Tibial nerve (tissue), 4 donors: ENCODE data around the gene TMX2. TPM values are rescaled to one million over a fixed set of nuclear protein-coding genes. Genes with fewer than 3 reads are reported as not detected.

Experiments used
- DNase-seq, 2 donors: peaks; one replicate each; pipeline ENCODE4 v3.0.0-alpha.2; 2019; ENCODE audit warnings: low spot score in 2 of 2
- H3K27ac ChIP-seq, 4 donors: fragments of 200-600 bp; sonication (generic) in 3 of 4; one replicate each; pipeline ENCODE4 v1.5.1; 2017 to 2019; ENCODE audit warnings: mild to moderate bottlenecking in 1 of 4
- H3K27me3 ChIP-seq, 2 donors: fragments of 200-600 bp; sonication (generic) in 1 of 2; one replicate each; pipeline versions ENCODE4 v1.5.1 to v1.6.0; 2017 to 2019
- H3K36me3 ChIP-seq, 3 donors: fragments of 200-600 bp; sonication (generic); one replicate each; pipeline ENCODE4 v1.5.1; 2018 to 2019
- H3K4me1 ChIP-seq, 4 donors: fragments of 200-600 bp; sonication (generic) in 3 of 4; one replicate each; pipeline ENCODE4 v1.5.1; 2017 to 2019
- H3K4me3 ChIP-seq, 4 donors: fragments of 200-600 bp; sonication (generic) in 3 of 4; one replicate each; pipeline ENCODE4 v1.5.1; 2017 to 2019; ENCODE audit warnings: mild to moderate bottlenecking in 1 of 4, moderate library complexity in 1 of 4
- H3K9me3 ChIP-seq, 4 donors: fragments of 200-600 bp; sonication (generic) in 3 of 4; one replicate each; pipeline ENCODE4 v1.5.1; 2017 to 2019
- CTCF ChIP-seq, 5 experiments: fragments of 200-600 bp in 3 of 5; fragments of 450-650 bp in 2 of 5; sonication (generic) in 3 of 5; IDR thresholded peaks; one replicate each; pipeline ENCODE4 v1.5.1; 2016 to 2019; ENCODE audit warnings: antibody characterized with exemption in 5 of 5, mild to moderate bottlenecking in 3 of 5, moderate library complexity in 2 of 5
- EP300 ChIP-seq, 2 donors: sonication (generic); formaldehyde crosslinking; IDR thresholded peaks; one replicate each; pipeline ENCODE4 v1.6.1; 2017; ENCODE audit warnings: antibody characterized with exemption in 2 of 2, mild to moderate bottlenecking in 1 of 2
- POLR2A ChIP-seq, 2 donors: fragments of 450-650 bp; IDR thresholded peaks; one replicate each; pipeline ENCODE4 v1.6.1; 2017; ENCODE audit warnings: antibody characterized with exemption in 2 of 2, mild to moderate bottlenecking in 2 of 2, moderate library complexity in 2 of 2
- WGBS, 2 donors: methylation state at CpG; one replicate each; pipeline ENCODE4 v1.1.5; 2018; 5-methylcytosine and 5-hydroxymethylcytosine counted together
- total RNA-seq, 4 donors: library from RNA; depleted of rRNA; stranded (reverse); fragments of >200 nt; gene quantifications; one replicate each; pipeline ENCODE4 v1.1.0, GENCODE V29; 2016

Gene TMX2
- total RNA-seq, 4 donors from 2014 or later = 54.3 to 89.4 (median 71.7) TPM

GRCh38 chr11:57667736-57668433, 44.5 kb upstream of the TMX2 start, which contains the start of gene ZDHHC5:
Gene ZDHHC5 (plus strand): TSS chr11:57668114. CDS start chr11:57673091, 4,977 bp downstream.
- peak within 1 kb of the TSS; percentile 97 to 99 (median 98) for H3K27ac ChIP-seq
- TF ChIP-seq CTCF (IDR thresholded peaks at IDR 0.05) (peak; percentile 52 to 81 (median 66)), EP300 (IDR thresholded peaks at IDR 0.05) (peak in 1 of 2 donors; percentile 55), POLR2A (IDR thresholded peaks at IDR 0.05) (peak; percentile 34 to 72)
- peak within 1 kb of the TSS; percentile 57 to 89 (median 86) for H3K4me3 ChIP-seq
- DNase-seq = peak; percentile 97
- no peaks in the 10 kb centered on the region for H3K27me3 ChIP-seq
- 0 to 1% methylated on average over 30 to 58 of the region's 96 CpGs for WGBS, 2 donors
- H3K36me3 ChIP-seq = peaks cover 0 to 16% (median 6%) of the 10 kb centered on the region in 3 donors
- no peaks in the 10 kb centered on the region for H3K9me3 ChIP-seq
- peaks cover 0 to 44% (median 21%) of the 10 kb centered on the region in 4 donors for H3K4me1 ChIP-seq

GRCh38 chr11:57668434-57668782, 44.0 kb upstream of the TMX2 start:
- TF ChIP-seq CTCF (IDR thresholded peaks at IDR 0.05) = no peak
- TF ChIP-seq POLR2A (IDR thresholded peaks at IDR 0.05) = no peak
- no peak for TF ChIP-seq EP300 (IDR thresholded peaks at IDR 0.05)
- peaks cover 0 to 17% (median 6%) of the 10 kb centered on the region in 3 donors for H3K36me3 ChIP-seq
- H3K4me3 ChIP-seq = peak overlapping the region; percentile 57 to 89 (median 86)
- DNase-seq = no peak
- H3K9me3 ChIP-seq = no peaks in the 10 kb centered on the region
- H3K27me3 ChIP-seq = no peaks in the 10 kb centered on the region
- H3K4me1 ChIP-seq = peaks cover 0 to 44% (median 21%) of the 10 kb centered on the region in 4 donors
- WGBS, 2 donors = 0 to 2% methylated on average over 20 to 27 of the region's 31 CpGs
- peak overlapping the region; percentile 97 to 99 (median 98) for H3K27ac ChIP-seq

GRCh38 chr11:57674251-57674650, 38.1 kb upstream of the TMX2 start:
- Histone ChIP-seq H3K36me3 (peaks cover 4 to 60% (median 6%) of the 10 kb centered on the region in 3 donors), H3K9me3 (no peaks in the 10 kb centered on the region), H3K4me1 (peaks cover 0 to 52% (median 17%) of the 10 kb centered on the region in 4 donors), H3K4me3 (no peak overlapping the region), H3K27ac (no peak overlapping the region), H3K27me3 (no peaks in the 10 kb centered on the region)
- TF ChIP-seq CTCF (IDR thresholded peaks at IDR 0.05) (no peak), EP300 (IDR thresholded peaks at IDR 0.05) (no peak), POLR2A (IDR thresholded peaks at IDR 0.05) (no peak)
- DNase-seq = no peak

- Histone ChIP-seq H3K36me3 (peaks cover 4 to 60% (median 6%) of the 10 kb centered on the region in 3 donors), H3K4me1 (peaks cover 0 to 52% (median 10%) of the 10 kb centered on the region in 4 donors), H3K27ac (no peak overlapping the region), H3K27me3 (no peaks in the 10 kb centered on the region), H3K4me3 (no peak overlapping the region), H3K9me3 (no peaks in the 10 kb centered on the region)
- 68 to 81% methylated on average over 3 of the region's 3 CpGs for WGBS, 2 donors
- DNase-seq = no peak
- TF ChIP-seq EP300 (IDR thresholded peaks at IDR 0.05) = no peak
- TF ChIP-seq POLR2A (IDR thresholded peaks at IDR 0.05) = no peak
- no peak for TF ChIP-seq CTCF (IDR thresholded peaks at IDR 0.05)
These were observed 37.0 kb upstream of the TMX2 start for GRCh38 chr11:57675176-57675941.

DNA sequence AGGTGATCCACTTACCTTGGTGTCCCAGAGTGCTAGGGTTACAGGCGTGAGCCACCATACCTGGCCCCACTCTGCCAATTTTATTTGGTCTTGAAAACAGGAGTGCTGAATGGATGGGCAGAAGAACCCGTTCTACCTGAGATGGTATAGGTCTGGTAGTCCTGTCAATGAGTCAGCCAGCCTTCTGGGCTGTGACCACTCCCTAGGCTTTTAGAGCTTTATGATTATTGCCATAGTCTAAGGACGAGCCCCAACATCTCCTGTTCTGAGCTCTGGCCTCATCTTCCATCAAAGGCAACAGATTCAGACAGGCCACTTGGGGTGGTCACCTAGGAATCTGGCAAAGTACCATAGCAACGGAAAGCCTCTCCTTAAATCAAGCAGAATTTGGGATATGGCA, 33.0 kb upstream of the TMX2 start:
- no peak for DNase-seq
- Histone ChIP-seq H3K36me3 (peaks cover 0 to 64% (median 0%) of the 10 kb centered on the region in 3 donors), H3K27ac (no peak overlapping the region), H3K4me3 (no peak overlapping the region), H3K27me3 (no peaks in the 10 kb centered on the region), H3K9me3 (no peaks in the 10 kb centered on the region), H3K4me1 (peaks cover 0 to 55% (median 7%) of the 10 kb centered on the region in 4 donors)
- TF ChIP-seq EP300 (IDR thresholded peaks at IDR 0.05) = no peak
- TF ChIP-seq POLR2A (IDR thresholded peaks at IDR 0.05) = no peak
- no peak for TF ChIP-seq CTCF (IDR thresholded peaks at IDR 0.05)
- 83 to 89% methylated on average over 4 of the region's 4 CpGs for WGBS, 2 donors
